PFSK-1 (cell line): Measurements from ENCODE around the gene SYT13.

Experiments
- FOXP2 ChIP-seq: optimal IDR thresholded peaks from 2 replicates; pipeline ENCODE3; 2011; ENCODE audit warnings: borderline replicate concordance, control low read depth, inconsistent platforms; ENCODE audit not compliant: insufficient read depth; ENCODE audit errors: extremely low read length, extremely low read depth
- POLR2AphosphoS5 ChIP-seq: IDR thresholded peaks from 2 replicates; pipeline ENCODE4 v1.6.1; 2012; ENCODE audit warnings: low read depth, mild to moderate bottlenecking, control low read depth, low read length, moderate library complexity
- SIN3A ChIP-seq: IDR thresholded peaks from 2 replicates; pipeline ENCODE4 v1.6.1; 2012; ENCODE audit warnings: mild to moderate bottlenecking, low read length, moderate library complexity, borderline replicate concordance; ENCODE audit not compliant: insufficient read depth
- TF ChIP-seq, protein P1 (sequence below), 2 experiments: IDR thresholded peaks; 2 replicates each; pipeline versions ENCODE4 v1.6.1 to v1.8.0; 2011 to 2012; ENCODE audit warnings: low read depth in 2 of 2, low read length in 2 of 2, control low read depth in 1 of 2, inconsistent platforms in 1 of 2, mild to moderate bottlenecking in 1 of 2, moderate library complexity in 1 of 2; ENCODE audit not compliant: insufficient read depth in 1 of 2

DNA sequence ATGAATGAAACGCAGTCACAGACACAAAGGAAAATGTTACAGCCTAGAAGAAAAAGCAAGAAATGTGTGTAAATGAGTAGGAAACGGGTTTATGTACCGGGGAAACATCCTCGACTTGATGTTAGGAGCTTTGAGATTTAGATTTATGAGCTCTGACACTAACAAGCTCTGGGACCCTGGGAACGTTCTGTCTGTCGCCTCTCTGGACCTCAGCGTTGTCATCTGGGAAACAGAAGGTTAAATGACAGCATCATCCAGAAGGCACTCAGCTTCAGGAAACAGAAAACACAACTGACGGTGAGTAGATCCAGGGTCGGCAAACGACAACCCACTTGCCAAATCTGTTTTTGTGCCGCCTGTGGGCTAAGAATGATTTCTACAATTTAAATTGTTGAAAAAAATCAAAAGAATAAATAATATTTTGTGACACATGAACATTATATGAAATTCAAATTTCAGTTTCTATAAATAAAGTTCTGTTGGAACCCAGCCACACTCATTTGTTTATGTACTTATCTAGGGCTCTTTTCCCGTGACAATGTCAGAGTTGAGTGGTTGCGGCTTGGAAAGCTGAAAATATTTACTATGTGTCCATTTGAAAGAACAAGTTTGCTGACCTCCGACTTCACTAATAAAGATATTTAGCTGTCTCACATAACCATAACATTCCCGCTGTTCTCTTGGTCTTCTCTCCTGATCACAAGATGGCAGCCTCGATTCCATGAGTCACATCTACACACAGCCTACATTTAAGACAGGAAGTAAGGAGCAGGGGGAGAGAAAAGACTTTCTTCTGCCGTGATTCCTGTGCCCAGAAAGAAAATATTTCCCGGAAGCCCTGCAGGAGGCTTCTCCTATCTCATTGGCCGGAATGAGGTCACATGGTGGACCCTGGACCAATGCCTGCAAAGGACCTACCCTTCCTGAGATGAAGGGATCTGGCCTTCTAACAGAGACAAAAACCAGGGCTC is 47.1 kb upstream of the SYT13 start:
- TF ChIP-seq, protein P1, sequence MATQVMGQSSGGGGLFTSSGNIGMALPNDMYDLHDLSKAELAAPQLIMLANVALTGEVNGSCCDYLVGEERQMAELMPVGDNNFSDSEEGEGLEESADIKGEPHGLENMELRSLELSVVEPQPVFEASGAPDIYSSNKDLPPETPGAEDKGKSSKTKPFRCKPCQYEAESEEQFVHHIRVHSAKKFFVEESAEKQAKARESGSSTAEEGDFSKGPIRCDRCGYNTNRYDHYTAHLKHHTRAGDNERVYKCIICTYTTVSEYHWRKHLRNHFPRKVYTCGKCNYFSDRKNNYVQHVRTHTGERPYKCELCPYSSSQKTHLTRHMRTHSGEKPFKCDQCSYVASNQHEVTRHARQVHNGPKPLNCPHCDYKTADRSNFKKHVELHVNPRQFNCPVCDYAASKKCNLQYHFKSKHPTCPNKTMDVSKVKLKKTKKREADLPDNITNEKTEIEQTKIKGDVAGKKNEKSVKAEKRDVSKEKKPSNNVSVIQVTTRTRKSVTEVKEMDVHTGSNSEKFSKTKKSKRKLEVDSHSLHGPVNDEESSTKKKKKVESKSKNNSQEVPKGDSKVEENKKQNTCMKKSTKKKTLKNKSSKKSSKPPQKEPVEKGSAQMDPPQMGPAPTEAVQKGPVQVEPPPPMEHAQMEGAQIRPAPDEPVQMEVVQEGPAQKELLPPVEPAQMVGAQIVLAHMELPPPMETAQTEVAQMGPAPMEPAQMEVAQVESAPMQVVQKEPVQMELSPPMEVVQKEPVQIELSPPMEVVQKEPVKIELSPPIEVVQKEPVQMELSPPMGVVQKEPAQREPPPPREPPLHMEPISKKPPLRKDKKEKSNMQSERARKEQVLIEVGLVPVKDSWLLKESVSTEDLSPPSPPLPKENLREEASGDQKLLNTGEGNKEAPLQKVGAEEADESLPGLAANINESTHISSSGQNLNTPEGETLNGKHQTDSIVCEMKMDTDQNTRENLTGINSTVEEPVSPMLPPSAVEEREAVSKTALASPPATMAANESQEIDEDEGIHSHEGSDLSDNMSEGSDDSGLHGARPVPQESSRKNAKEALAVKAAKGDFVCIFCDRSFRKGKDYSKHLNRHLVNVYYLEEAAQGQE (IDR thresholded peaks at IDR 0.05; ENCODE audit: insufficient read depth in 1 of 2, low read depth in 2 of 2, low read length in 2 of 2), result no peak
- TF ChIP-seq POLR2AphosphoS5 (no peak), SIN3A (no peak), FOXP2 (no peak)
